CD4-positive, alpha-beta T cell treated with Interleukin-4 for 1 hour (primary cell): ENCODE data around the gene GPR153.

Experiments
- DNase-seq, 2 donors: peaks; one replicate each; pipeline ENCODE4 v3.0.0-alpha.2; 2020 to 2022

GPR153 gene

DNA sequence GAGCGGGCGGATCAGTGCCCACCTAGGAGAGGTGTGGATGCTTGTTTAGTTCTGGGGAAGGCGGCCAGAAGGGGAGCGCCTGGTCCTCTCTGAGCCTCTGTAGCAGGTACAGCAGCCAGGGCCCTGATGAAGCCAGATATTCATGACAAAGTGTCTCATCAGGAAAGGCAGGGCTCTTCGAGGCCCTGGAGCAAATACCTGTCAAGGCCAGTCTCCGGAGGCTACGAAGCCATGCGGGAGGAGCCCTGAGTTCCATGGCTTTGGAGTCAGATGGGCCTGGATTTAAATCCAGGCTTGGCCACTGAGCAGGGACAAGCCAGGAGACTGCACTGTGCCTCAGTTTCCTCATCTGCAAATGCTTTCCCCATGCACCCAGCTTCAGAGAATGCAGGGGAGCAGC is 25.4 kb upstream of the GPR153 start:
- DNase-seq = no peak

DNA sequence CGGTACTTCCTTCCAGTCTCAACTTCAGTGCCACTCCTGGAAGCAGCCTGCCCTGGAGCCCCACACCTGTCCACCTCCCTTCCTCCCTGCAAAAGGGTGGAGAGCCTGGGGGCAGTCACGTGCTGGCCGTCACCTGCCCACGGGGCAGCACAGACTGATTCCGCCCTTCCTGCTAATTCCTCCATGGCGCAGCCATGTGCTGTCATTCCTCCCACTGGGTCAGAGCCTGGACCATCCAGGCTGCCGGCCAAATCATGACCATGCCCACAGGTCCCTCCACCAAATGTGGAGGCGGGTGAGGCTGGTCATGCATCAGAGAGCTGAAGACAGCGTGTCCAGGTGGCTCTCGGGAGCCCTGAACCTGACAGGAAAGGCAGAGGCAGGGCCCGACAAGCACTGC is 24.4 kb upstream of the GPR153 start:
- DNase-seq = no peak

DNA sequence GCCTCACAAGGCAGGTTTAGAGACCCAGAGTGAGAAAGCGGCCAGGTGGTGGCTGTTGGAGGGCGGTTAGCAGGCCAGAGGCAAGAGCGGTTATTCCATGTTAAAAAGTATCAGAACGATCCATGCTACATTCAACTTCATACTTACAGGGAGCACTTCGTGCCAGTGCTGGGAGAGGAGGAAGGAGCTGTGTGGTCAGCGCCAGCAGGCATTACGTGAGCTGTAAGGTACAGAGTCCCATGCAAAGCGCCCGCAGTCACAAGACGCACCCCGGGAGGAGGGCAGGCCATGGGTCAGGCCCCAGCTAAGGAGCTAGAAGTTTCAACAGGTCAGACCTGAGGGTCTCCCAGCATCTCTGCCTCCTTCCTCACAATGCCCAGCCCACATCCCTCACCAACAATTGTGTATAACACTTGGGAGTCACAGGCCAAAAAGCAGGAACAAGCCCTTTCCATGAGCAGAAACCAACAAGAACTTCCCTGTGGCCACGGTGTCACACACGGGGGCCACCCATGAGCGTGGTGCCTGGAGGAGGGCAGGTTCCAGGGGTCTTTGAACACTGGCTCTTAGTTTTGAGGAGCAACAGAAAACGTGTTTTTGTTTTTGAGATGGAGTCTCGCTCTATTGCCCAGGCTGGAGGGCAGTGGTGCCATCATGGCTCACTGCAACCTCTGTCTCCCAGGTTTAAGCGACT is 21.8 kb upstream of the GPR153 start:
- no peak for DNase-seq

DNA sequence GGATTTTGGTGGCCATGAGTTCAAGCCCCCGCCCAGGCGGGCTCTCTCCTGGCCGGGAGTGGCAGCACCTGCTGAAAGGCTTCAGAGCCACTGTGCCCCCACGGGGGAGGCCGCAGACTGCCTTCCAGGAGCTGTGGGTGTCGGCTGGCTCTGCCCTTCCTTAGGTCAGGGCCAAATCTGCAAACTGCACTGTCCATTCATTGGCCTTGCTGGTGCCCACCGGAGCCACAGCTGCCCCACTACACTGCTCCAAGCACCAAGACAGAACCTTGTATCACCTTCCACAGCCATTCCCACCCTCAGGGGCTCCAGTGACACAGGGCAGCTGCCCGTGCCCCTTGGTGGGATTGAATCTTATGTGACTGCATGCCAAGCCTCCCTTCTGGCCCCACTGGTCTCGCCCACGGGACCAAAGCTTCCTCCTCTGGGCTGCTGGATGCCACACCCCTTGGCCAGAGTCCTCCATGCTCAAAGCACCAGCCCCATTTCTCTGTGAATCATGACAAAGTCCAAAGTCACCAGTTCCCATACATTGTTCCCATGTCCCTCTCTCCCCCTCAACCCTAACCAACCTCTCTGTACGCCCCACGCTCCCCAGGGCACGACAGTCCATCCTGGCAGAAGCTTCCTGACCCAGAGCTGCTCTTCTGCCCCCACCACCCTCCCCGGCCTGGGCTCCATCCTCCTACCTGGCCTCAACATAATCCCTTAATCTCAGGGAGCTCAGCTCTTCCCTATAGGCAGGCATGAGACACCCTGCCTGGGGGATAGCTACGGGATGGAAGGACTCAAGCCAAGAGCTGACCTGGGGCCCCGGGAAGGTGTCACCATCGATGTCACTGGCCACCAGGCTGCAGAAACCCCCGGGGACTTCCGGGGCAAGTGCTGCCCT is 20.9 kb upstream of the GPR153 start:
- DNase-seq = no peak

DNA sequence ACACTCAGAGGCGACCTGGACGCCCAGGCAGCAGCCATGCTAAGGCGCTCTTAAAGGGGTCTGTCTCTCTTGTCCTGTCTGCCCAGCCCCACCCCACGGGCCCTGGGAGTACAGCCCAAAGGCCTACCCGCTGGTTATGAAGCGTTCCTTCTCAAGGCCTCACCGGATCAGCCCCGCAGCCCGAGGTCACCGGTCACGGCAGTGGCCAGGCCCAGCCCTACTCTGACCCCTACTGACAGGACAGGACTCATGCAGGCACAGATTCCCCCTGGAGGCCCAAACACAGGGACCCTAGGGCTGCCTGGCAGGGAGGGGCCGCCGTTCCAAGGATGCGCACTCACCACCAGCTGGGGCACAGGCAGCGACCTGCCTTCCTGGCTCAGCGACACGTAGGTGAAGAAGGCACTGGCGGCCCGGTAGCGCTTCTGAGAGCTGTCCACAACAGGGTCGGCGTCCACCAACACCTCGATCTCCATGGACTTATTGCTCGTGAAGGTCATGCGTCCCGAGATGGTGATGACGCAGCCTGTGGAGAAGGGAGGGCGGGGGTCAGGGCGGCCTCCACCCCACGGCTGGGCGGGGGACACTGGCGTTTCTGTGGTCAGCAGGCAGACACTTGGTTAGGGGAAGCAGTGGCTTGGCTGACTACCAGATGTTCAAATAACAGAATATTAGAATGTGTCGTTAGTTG is 20.0 kb upstream of the GPR153 start:
- DNase-seq = no peak

DNA sequence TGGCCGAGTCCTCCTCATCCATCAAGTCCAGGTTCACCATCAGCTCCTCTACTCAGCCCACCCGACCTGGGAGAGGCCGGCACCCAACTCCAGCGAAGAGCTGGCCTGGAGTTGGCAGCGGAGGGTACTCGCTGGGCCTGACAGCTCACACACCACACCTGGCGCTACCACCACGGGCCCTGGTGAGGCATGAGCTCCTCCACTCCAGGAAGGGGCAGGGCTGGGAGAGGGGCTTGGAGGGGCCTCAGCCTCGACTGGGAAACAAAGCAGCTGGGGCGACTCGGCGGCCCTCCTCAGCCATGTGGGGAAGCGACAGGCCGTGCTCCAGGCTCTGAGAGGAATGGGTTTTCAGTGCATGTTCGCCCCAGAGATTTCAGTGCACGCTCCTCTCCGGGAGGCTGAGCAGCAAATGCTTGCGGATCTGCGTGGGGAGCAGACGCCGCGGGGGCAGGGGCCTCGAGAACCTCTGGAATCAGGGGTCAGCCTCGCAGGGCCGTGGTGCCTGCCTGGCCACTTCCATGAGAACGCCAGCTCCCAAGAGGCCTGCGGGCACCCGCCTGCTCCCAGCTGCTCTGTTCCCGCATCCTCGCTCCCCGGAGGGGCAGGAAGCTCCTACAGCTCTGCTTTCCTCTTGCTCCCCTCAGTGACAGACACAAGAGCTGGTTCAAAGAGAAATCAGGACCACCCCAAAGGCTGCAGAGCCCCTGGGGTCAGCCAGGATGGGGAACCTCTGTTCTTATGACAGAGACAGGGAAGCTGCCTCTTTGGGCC is 18.9 kb upstream of the GPR153 start:
- no peak for DNase-seq

DNA sequence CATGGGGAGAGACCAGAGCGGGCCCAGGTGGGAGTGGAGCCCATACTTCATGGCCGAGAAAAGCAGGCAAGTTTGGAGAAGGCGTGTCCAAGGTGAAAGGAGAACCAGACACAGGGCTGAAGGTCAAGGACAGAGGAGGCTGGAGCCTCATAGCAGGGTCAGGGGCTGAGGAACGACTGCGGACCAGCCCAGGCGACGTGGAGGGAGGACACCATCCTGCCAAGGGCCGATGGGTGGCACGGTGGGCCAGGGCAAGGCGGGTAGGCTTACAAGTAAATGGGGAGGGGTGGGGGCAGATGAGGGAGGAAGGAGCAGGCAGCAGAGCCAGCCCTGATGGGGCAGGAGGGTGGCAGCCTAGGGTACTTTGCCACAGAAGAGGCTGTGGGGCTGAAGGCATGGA is 18.2 kb upstream of the GPR153 start:
- DNase-seq = no peak

DNA sequence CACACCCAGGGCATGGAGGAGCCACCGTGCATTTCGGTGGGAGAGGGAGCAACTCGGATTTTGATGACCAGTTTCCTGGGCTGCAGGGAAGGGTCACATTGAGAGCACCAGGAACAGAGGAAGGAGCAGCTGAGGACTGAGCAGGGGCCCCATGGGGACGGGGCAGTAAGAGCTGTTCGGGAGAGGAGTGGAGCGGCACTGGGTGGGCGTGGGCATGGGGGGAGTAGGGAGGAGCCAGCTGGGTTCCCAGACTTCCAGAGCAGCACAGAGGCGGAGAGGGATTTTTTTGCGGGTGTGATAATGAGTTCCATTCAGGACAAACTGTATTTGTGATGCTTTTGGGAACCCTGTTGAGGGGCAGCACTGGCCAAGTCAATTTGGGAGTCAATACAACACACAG is 17.4 kb upstream of the GPR153 start:
- no peak for DNase-seq

DNA sequence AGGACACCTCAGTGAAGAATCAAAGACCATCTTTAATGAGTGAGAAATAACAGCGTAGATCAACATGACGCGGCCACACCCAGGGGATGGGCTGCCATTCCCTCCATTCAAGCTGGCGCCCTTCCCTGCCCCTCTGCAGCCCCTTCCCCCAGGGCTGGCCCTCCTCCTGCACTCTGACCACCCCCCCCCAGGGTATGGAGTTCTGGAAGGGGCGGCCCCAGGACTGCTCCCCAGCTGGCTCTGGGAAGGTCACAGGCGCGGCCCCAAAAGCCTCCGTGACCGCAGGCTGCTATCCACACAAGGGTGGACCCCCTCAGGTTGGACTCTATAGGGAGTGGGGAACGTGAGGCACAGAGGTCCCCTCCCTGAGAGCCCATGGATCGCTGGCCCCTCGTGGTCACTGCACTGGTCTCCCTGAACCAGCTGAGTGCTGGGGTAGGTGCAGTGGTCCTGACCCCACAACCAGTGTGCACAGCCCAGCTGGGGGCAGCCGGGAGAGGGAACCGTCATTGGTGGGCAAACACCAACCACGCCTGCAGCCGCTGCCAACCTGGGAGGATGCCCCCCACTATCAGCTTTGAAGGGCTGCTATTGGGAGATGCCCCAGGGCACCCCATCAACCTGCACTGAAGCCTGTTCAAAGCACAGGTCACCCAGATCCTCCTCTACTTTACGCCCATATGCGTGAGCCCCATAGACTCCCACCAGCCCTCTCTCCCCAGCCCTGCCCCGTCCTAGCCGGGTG is 16.1 kb upstream of the GPR153 start:
- no peak for DNase-seq

DNA sequence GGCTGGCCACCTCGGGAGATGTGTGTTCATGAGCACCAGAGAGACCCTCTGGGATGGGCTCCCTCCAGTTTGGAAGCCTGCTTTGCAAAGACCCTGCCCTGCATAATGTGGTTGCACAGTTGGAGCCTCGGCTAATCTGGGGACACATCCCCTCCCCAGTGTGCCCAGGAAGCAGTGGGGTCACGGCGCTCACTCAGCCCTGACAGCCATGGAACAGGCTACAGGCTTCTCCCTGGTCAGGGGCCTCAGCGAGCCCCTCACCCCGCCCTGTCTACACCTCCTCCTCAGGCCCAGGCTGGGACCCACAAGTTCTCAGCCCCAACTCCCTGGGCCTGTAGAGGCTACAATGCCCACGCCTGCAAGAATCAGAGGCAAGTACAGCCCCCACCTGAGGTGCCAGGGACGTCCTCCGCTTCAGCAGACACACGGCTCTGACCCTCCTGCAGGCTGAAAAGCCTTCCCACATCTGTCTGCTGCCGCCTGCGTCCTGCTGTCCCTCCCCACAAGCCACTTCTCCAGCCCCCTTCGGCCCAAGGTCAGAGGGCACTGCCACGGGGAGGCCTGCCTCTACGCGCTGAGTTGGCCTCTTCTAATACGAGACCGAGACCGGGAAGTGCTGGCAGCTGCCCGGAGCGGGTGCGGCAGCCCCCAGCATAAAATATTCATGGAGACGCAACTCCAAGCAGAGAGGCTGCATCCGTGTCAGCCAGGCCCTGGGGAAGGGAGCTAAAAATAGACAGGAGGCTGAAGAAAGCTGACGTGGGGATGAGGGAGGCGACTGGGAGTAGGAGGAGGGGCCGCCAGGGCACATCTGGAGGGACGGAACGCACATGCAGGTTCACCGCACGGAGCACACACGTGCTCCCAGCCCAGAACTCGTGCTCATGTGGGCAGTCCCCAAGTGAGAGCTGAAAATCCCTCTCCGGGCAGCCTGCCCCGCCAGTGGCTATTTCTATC is 15.2 kb upstream of the GPR153 start:
- no peak for DNase-seq

DNA sequence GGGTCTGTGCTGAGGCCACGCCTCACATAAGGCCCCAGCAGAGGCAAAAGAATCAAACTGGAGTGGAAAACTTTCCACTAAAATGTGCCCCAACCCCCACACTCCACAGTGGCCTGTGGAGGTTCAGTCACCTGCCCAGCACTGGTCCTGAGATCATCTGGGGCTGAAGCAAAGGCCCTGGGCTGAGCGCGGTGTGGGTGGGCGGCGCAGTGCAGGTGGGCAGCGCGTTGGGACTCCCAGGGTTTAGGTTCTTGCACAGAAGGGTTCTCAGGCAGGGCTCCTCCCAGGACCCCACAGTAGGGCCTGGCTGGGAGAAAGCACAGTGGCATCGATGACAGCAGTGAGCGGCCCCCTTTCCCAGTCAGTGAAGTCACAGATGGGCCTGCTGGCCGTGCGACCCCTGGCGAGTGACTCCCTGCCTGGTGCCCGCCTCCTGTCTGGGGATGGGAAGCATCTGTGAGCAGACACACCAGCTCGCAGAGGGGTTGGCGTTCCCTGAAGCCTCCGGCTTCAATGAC is 13.8 kb upstream of the GPR153 start:
- no peak for DNase-seq

DNA sequence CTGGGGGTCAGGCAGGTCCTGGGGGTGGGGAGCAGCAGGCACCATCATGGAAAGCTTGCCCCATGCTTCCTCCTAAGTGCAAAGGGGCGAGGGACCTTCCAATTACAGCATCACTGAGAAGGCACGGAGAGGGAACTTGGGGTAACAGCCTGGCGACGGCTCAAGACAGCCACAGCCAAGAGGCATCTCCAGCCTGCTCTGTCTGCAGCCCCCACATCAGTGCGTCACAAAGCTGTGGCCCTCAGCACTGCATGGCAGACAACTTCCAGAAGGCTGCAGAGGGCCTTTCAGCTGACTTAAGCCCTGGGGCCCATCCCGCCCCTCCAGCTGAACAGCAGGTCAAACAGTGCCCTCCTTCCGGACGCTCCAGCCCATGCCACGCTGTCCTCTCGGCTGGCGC is 13.2 kb upstream of the GPR153 start:
- DNase-seq = no peak

DNA sequence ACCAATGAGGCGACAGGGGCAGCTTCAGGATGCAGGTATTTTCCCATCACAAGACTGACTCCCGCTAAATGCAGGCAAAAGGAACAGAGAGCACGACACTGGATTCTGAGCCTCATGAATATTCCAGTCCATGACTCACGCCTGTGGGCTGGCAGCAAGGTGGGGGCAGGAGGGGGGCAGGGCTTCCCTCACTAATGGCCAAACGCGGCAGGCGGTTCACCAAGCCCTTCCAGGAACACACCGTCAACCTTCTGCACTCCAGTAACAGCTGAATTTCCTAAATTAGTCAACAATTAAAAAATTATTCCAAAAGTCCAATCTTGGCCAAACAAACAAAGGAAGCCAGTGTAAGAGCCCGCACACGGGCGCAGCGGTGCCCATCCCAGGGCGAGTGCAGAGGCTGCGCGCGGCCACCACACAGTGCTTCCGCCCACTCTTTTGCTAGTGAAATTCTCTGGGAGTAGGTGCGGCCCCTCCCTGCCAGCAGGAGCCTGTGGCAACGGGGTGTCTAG is 12.5 kb upstream of the GPR153 start:
- DNase-seq = no peak

DNA sequence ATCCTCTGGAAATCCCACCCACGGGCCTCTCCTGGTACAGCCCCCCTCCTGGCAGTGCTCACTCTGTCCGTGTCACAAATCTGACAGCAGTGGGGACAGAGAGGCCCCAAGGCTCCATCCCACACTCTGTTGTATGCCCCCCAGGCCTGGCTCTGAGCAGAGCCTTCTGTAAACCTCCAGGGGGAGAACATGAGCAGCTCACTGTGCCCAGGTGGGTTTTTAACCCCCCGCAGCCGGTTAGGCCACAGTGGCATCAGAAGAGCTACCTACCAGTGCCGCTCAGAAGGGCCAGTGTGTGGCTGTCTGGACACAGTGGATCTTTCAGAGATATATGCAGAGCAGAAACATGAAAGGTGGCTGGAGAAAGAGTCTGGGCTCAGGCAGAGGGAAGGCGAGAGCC is 12.0 kb upstream of the GPR153 start:
- no peak for DNase-seq

DNA sequence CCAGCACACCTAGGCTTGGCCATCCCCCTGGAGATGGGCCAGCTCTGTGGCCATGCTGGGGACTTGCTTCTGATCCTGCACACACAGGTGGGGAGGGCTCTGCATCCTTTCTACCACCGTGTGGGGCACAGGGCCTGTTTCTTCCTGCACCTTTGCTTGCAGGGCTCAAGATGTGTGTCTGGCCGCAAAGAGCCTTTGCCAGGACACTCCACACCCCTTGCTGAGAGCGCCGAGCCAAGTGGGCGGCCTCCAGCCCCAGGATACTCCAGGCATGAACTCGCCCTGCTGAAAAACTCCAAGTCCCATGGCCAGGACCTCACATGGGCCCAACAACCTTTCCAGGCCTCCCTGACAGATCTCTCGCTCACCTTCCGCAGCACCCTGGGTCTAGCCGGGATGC is 11.6 kb upstream of the GPR153 start:
- DNase-seq = no peak

DNA sequence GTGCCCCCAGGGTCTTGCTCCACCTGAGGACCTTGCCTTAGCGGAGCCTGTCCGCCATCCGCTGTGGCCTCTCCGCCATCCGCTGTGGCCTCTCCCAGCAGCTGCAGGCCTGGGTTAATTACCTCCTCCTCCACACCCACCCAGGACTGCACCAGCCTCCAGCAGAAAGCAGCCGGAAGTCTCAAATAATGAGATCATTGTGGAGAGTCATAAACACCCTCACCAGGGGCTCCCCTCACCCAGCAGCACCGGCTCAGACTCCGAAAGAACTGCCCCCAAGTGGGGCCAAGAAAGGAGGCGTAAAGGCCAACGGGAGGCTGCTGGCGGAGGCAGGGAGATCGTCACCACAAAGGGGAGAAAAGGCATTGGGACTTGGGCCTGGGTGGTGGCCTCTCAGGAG is 10.7 kb upstream of the GPR153 start:
- no peak for DNase-seq

DNA sequence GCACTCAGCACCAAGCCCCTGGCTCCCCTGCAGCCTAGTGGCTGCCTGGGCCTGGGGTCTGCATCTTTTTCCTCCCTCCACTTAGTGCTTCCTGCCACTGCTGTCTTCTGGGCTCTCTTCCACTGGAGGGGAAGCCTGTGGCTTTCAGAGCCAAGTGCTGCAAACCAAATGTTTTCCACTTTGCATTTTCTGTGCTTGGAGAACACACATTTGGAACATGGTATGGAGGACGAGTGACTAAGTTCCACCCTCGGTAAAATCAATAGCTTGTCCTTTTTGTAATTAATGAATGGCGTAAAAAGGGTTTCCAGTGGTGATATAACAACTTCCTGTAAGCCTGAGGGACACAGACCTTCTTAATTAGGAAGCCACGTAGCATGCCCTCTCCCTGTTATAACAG is 10.1 kb upstream of the GPR153 start:
- no peak for DNase-seq

DNA sequence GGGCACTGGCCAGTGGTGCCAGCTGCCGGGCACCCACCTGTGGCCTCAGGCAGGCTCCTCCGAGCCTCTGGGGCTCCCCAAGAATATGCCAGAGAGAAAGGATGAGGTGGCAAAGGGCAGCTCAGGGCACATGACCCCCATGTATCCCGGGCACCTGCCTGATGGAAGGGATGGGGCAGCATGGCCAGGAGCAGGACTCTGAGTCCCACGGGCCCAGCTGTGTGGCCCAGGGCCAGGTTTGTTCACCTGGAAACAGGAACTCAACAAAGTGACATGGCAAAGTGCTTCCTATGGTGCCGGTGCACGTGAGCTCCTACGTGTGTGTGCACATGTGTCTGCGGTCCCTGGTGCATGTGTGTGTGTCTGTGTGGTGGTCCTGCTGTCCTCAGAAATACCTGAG is 9.5 kb upstream of the GPR153 start:
- no peak for DNase-seq

DNA sequence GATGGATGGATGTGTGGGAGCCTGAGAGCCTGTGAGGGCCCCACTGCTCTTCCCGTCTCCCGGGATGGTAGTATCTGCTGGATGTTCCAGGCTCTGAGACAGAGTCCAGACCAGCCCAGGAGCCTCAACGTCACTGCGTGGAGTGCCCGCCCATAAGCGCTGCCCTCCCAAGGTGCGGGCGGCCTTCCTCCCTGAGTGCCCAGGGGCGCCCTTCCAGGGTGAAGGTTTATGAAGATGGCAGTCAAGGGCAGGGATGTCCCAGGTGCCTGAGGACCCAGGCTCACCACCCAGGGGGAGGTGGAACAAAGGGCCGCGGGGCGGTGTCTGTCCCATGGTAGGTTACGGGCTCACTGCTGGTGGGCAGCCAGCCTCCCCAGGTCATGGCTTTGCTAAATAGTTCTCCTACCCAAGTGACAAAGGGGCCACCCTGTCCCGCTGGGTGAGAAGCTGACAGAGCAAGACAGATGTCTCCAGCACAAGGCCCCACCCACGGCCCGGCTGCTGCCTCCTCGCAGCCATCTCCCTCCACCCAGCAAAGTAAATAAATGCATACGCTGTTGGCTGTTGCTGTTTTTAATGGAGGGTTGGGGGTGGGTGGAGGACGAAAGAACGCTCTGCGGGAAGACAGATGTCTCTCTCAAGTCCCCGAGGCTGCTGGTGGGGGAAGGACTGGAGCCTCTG is 9.0 kb upstream of the GPR153 start:
- DNase-seq = no peak

DNA sequence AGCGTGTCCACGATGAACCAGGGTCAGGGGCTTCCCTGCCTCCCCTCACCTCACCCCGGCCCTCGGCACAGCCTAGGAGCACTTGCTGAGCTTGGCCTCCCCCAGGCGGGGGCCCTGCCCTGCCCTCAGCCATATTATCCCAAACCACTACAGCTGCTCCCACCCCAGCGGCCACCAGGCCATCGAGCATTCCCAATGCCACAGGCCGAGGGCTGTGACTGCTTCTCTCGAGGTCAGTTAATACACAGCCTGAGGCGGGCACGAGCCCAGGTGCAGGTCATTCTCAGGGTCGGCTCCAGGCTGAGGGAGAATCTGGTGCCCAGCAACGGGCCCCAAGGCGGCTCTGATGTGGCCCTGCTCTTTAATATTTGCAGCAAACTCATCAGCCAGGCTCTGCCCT is 8.4 kb upstream of the GPR153 start:
- no peak for DNase-seq
